WTC11 (cell line): ENCODE measurements around the gene GPR37L1. TPM values are rescaled to one million over a fixed set of nuclear protein-coding genes. Genes with fewer than 3 reads are reported as not detected.
A peak's percentile ranks its signal among the peaks of the same experiment; 100 is the strongest.

Source experiments
- ATAC-seq: fragments of 200-7000 bp; cut with Tn5 transposase; 2 replicates; pipeline ENCODE4 v1.10.0; 2021; ENCODE audit warnings: mild to moderate bottlenecking, moderate library complexity
- CTCF ChIA-PET: fragments of 300-600 bp; sonication (Branson Sonifier 250); formaldehyde crosslinking; loops from one replicate; lab custom pipeline; 2021; ENCODE audit warnings: antibody characterized with exemption; lab: Charles Lee
- POLR2A ChIA-PET: fragments of 350-600 bp; sonication (Branson Sonifier 250); formaldehyde crosslinking; loops from one replicate; lab custom pipeline; 2021; ENCODE audit warnings: antibody characterized with exemption; lab: Charles Lee
- DNase-seq: peaks from one replicate; pipeline ENCODE4 v3.0.0; 2021; ENCODE audit warnings: low spot score
- H3K27ac Mint-ChIP-seq: 2 replicates; pipeline ENCODE4 v1.8.0; 2021; ENCODE audit warnings: mixed read lengths
- H3K27me3 Mint-ChIP-seq: 2 replicates; pipeline ENCODE4 v1.8.0; 2021; ENCODE audit warnings: low read depth, mild to moderate bottlenecking, moderate library complexity, mixed read lengths
- H3K36me3 Mint-ChIP-seq: 2 replicates; pipeline ENCODE4 v1.8.0; 2021; ENCODE audit warnings: mixed read lengths
- H3K4me1 Mint-ChIP-seq: 2 replicates; pipeline ENCODE4 v1.8.0; 2022; ENCODE audit warnings: mixed read lengths
- H3K4me3 Mint-ChIP-seq: 2 replicates; pipeline ENCODE4 v1.8.0; 2021; ENCODE audit warnings: mild to moderate bottlenecking, moderate library complexity, mixed read lengths
- H3K9me3 Mint-ChIP-seq: 2 replicates; pipeline ENCODE4 v1.8.0; 2021; ENCODE audit warnings: mixed read lengths
- CBFB ChIP-seq: sonication (generic); formaldehyde crosslinking; IDR thresholded peaks from 2 replicates; pipeline ENCODE4 v1.8.1; 2022; ENCODE audit warnings: mild to moderate bottlenecking, low read depth, missing genetic modification reagents
- CREM ChIP-seq: sonication (generic); formaldehyde crosslinking; IDR thresholded peaks from 2 replicates; pipeline ENCODE4 v1.8.1; 2022; ENCODE audit warnings: mild to moderate bottlenecking, missing genetic modification reagents, moderate library complexity
- ESRRA ChIP-seq: sonication (generic); formaldehyde crosslinking; IDR thresholded peaks from 2 replicates; pipeline ENCODE4 v1.8.1; 2022; ENCODE audit warnings: mild to moderate bottlenecking, missing genetic modification reagents, borderline replicate concordance
- ETV6 ChIP-seq: sonication (generic); formaldehyde crosslinking; IDR thresholded peaks from 2 replicates; pipeline ENCODE4 v1.8.1; 2022; ENCODE audit warnings: mild to moderate bottlenecking, missing genetic modification reagents
- FOXJ3 ChIP-seq: sonication (generic); formaldehyde crosslinking; IDR thresholded peaks from 2 replicates; pipeline ENCODE4 v1.9.0; 2021; ENCODE audit warnings: missing genetic modification reagents, mild to moderate bottlenecking, borderline replicate concordance
- FOXK1 ChIP-seq: sonication (generic); formaldehyde crosslinking; IDR thresholded peaks from 2 replicates; pipeline ENCODE4 v1.8.0; 2022; ENCODE audit warnings: mild to moderate bottlenecking, moderate library complexity, missing genetic modification reagents
- GABPB1 ChIP-seq: sonication (generic); formaldehyde crosslinking; IDR thresholded peaks from 2 replicates; pipeline ENCODE4 v1.8.1; 2023; ENCODE audit warnings: mild to moderate bottlenecking, missing genetic modification reagents
- IRF2 ChIP-seq: sonication (generic); formaldehyde crosslinking; IDR thresholded peaks from 2 replicates; pipeline ENCODE4 v1.8.0; 2022; ENCODE audit warnings: low read depth, missing genetic modification reagents, borderline replicate concordance
- KAT7 ChIP-seq: sonication (generic); formaldehyde crosslinking; IDR thresholded peaks from 2 replicates; pipeline ENCODE4 v1.8.1; 2023; ENCODE audit warnings: missing genetic modification reagents, mild to moderate bottlenecking, borderline replicate concordance
- MYBL2 ChIP-seq: sonication (generic); formaldehyde crosslinking; IDR thresholded peaks from 2 replicates; pipeline ENCODE4 v1.8.1; 2023; ENCODE audit warnings: mild to moderate bottlenecking, moderate library complexity, missing genetic modification reagents
- NFATC4 ChIP-seq: fragments of 250-450 bp; sonication (Bioruptor Pico); IDR thresholded peaks from 2 replicates; pipeline ENCODE4 v1.9.0; 2021; ENCODE audit warnings: mild to moderate bottlenecking
- NR3C1 ChIP-seq: sonication (generic); formaldehyde crosslinking; conservative IDR thresholded peaks from 2 replicates; pipeline ENCODE4 v1.8.1; 2023; ENCODE audit warnings: low read depth, mild to moderate bottlenecking, missing genetic modification reagents
- RELA ChIP-seq: sonication (generic); formaldehyde crosslinking; IDR thresholded peaks from 2 replicates; pipeline ENCODE4 v1.8.1; 2022; ENCODE audit warnings: missing genetic modification reagents, mild to moderate bottlenecking, borderline replicate concordance
- SMAD3 ChIP-seq: sonication (generic); formaldehyde crosslinking; IDR thresholded peaks from 2 replicates; pipeline ENCODE4 v1.8.0; 2022; ENCODE audit warnings: missing genetic modification reagents, mild to moderate bottlenecking, borderline replicate concordance
- ZBTB21 ChIP-seq: sonication (generic); formaldehyde crosslinking; IDR thresholded peaks from 2 replicates; pipeline ENCODE4 v1.8.1; 2023; ENCODE audit warnings: mild to moderate bottlenecking, missing genetic modification reagents, borderline replicate concordance
- ZNF121 ChIP-seq: sonication (generic); formaldehyde crosslinking; IDR thresholded peaks from 2 replicates; pipeline ENCODE4 v1.8.0; 2023; ENCODE audit warnings: missing genetic modification reagents
- ZNF232 ChIP-seq: sonication (generic); formaldehyde crosslinking; IDR thresholded peaks from 2 replicates; pipeline ENCODE4 v1.8.0; 2022; ENCODE audit warnings: mild to moderate bottlenecking, missing genetic modification reagents
- ZNF263 ChIP-seq: sonication (generic); formaldehyde crosslinking; IDR thresholded peaks from 2 replicates; pipeline ENCODE4 v1.8.1; 2022; ENCODE audit warnings: low read depth, mild to moderate bottlenecking, moderate library complexity, missing genetic modification reagents
- total RNA-seq: library from RNA; stranded (reverse); gene quantifications from 3 replicates; pipeline ENCODE4 v1.2.3, GENCODE V29; 2021
- TF ChIP-seq, protein P1 (sequence below): sonication (generic); formaldehyde crosslinking; conservative IDR thresholded peaks from 2 replicates; pipeline ENCODE4 v1.8.1; 2022; ENCODE audit warnings: mild to moderate bottlenecking, missing genetic modification reagents
- TF ChIP-seq, protein P2 (sequence below): sonication (generic); formaldehyde crosslinking; IDR thresholded peaks from 2 replicates; pipeline ENCODE4 v1.8.0; 2022; ENCODE audit warnings: mild to moderate bottlenecking, missing genetic modification reagents
- TF ChIP-seq, protein P3 (sequence below): sonication (generic); formaldehyde crosslinking; IDR thresholded peaks from 2 replicates; pipeline ENCODE4 v1.8.1; 2022; ENCODE audit warnings: low read depth, mild to moderate bottlenecking, moderate library complexity, missing genetic modification reagents, borderline replicate concordance
- TF ChIP-seq, protein P4 (sequence below): sonication (generic); formaldehyde crosslinking; IDR thresholded peaks from 2 replicates; pipeline ENCODE4 v1.8.1; 2023; ENCODE audit warnings: mild to moderate bottlenecking, missing genetic modification reagents
- TF ChIP-seq, protein P5 (sequence below): fragments of 250-450 bp; sonication (Bioruptor Pico); IDR thresholded peaks from 2 replicates; pipeline ENCODE4 v2.1.2; 2022; ENCODE audit warnings: mild to moderate bottlenecking, moderate library complexity
- TF ChIP-seq, protein P6 (sequence below): fragments of 250-450 bp; sonication (Bioruptor Pico); IDR thresholded peaks from 2 replicates; pipeline ENCODE4 v1.9.0; 2021; ENCODE audit warnings: moderate library complexity, mild to moderate bottlenecking, inconsistent platforms, borderline replicate concordance

The GPR37L1 gene
- total RNA-seq, 1 experiment from 2014 or later: 0.07 TPM

DNA sequence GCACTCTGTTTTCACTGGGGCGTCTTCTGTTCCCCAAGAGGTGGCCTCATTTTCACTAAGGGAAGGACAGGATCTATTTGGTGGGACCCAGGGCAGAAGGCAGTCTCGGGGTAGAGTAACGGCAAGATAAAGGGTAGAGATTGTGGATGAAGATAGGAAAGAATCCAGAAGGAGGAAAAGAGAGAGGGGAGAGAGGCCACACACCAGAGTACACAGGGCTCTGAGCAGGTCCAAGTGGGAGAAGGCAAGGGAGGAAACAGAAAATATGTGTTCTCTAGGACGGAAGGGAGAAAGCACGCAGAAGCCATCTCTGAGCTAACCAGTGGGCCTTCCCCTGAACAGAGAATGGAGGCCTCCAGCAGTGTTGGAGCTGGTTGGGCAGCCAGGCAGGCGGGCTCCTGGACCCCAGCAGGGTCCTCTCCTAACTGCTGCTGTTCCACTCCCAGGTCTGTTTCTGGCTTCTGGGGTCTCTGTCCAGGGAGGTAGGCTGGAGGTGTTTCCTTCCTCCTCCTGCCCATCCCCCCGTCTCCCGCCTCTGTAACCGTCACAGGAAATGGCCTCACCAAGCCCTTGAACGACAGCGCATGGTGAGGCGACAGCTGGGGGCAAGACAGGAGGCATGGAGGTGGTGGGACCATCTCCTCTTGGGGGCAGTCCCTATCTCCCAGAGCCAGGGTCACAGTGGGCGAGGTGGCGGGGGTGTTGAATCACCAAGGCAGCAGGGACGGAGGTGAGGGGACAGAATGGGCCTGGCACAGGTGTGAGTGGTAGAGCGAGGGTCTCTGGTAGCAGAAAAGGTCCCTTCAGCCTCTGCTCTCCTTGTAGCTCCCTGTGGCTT, 37.0 kb downstream of the GPR37L1 start:
- POLR2A ChIA-PET: no interaction called here
- TF ChIP-seq CBFB: no peak
- TF ChIP-seq, protein P1, sequence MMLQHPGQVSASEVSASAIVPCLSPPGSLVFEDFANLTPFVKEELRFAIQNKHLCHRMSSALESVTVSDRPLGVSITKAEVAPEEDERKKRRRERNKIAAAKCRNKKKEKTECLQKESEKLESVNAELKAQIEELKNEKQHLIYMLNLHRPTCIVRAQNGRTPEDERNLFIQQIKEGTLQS (CRISPR knock-in tag): no peak
- TF ChIP-seq ZNF121 (CRISPR knock-in tag): no peak
- TF ChIP-seq NFATC4: no peak
- no peak for TF ChIP-seq ZNF232
- no peak for TF ChIP-seq FOXK1
- no peak for TF ChIP-seq RELA
- no peak for TF ChIP-seq CREM (CRISPR knock-in tag)
- no peak for TF ChIP-seq FOXJ3 (CRISPR knock-in tag)
- TF ChIP-seq, protein P2, sequence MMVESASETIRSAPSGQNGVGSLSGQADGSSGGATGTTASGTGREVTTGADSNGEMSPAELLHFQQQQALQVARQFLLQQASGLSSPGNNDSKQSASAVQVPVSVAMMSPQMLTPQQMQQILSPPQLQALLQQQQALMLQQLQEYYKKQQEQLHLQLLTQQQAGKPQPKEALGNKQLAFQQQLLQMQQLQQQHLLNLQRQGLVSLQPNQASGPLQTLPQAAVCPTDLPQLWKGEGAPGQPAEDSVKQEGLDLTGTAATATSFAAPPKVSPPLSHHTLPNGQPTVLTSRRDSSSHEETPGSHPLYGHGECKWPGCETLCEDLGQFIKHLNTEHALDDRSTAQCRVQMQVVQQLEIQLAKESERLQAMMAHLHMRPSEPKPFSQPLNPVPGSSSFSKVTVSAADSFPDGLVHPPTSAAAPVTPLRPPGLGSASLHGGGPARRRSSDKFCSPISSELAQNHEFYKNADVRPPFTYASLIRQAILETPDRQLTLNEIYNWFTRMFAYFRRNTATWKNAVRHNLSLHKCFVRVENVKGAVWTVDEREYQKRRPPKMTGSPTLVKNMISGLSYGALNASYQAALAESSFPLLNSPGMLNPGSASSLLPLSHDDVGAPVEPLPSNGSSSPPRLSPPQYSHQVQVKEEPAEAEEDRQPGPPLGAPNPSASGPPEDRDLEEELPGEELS: no peak
- TF ChIP-seq NR3C1 (CRISPR knock-in tag): no peak
- TF ChIP-seq KAT7 (CRISPR knock-in tag): no peak
- TF ChIP-seq GABPB1: no peak
- no peak for TF ChIP-seq IRF2
- H3K27ac Mint-ChIP-seq: peak overlapping the region; percentile 14; the same call in 1 of the 2 replicates

DNA sequence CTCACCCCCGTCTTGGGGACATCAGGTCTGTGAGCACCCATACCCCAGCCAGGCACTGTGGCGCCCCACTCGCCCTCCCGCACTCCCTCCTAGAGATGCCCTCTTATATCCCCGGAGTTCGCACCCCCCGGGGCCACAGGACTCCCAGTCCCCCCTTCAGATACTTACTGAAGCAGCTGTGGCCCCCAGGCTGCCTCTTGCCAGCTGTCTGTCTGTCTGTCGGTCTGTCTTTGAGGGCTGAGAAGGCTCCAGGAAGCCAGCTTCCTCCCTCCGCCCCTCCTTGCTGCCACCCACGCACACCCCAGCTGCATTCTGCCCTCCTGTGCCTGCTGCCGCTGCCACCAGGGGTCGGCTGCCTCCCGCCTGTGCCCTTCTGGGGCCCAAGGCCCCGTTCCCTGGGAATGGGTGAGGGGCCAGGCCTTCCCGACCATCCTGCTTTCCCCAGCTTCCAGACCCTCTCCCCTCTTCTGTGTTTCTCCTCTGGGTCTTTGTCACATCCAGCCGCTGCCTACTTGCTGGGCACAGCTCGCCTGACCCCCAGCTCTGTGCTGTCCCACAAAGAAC, 37.7 kb downstream of the GPR37L1 start, which contains the start of gene PTPN7:
Gene PTPN7, minus strand, starts transcription at position 226 of the 564 bp plus-strand sequence. CDS start 1,200 bp downstream, outside the sequence.
- H3K4me1 Mint-ChIP-seq: peaks cover 41% of the 10 kb centered on the region
- DNase-seq: no peak
- peak within 1 kb of the TSS; percentile 14; the same call in 1 of the 2 replicates for H3K27ac Mint-ChIP-seq
- ChIA-PET POLR2A (no interaction called here), CTCF (interaction anchor here (0.9 to 3.1 kb wide), 4 partner anchors 23 to 33 kb away, joined by 3 to 9 read pairs (median 5); no protein-coding TSS in a partner anchor)
- no peaks in the 10 kb centered on the region for H3K36me3 Mint-ChIP-seq
- no peaks in the 10 kb centered on the region for H3K9me3 Mint-ChIP-seq
- TF ChIP-seq, protein P3, sequence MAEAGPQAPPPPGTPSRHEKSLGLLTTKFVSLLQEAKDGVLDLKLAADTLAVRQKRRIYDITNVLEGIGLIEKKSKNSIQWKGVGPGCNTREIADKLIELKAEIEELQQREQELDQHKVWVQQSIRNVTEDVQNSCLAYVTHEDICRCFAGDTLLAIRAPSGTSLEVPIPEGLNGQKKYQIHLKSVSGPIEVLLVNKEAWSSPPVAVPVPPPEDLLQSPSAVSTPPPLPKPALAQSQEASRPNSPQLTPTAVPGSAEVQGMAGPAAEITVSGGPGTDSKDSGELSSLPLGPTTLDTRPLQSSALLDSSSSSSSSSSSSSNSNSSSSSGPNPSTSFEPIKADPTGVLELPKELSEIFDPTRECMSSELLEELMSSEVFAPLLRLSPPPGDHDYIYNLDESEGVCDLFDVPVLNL (CRISPR knock-in tag): no peak
- TF ChIP-seq ESRRA (CRISPR knock-in tag): no peak
- TF ChIP-seq, protein P4, sequence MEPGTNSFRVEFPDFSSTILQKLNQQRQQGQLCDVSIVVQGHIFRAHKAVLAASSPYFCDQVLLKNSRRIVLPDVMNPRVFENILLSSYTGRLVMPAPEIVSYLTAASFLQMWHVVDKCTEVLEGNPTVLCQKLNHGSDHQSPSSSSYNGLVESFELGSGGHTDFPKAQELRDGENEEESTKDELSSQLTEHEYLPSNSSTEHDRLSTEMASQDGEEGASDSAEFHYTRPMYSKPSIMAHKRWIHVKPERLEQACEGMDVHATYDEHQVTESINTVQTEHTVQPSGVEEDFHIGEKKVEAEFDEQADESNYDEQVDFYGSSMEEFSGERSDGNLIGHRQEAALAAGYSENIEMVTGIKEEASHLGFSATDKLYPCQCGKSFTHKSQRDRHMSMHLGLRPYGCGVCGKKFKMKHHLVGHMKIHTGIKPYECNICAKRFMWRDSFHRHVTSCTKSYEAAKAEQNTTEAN (CRISPR knock-in tag): no peak
- no peak for TF ChIP-seq ZBTB21 (CRISPR knock-in tag)
- TF ChIP-seq, protein P5, sequence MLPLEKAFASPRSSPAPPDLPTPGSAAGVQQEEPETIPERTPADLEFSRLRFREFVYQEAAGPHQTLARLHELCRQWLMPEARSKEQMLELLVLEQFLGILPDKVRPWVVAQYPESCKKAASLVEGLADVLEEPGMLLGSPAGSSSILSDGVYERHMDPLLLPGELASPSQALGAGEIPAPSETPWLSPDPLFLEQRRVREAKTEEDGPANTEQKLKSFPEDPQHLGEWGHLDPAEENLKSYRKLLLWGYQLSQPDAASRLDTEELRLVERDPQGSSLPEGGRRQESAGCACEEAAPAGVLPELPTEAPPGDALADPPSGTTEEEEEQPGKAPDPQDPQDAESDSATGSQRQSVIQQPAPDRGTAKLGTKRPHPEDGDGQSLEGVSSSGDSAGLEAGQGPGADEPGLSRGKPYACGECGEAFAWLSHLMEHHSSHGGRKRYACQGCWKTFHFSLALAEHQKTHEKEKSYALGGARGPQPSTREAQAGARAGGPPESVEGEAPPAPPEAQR: no peak
- no peak for TF ChIP-seq SMAD3 (CRISPR knock-in tag)
- no peak for TF ChIP-seq ETV6
- TF ChIP-seq, protein P6, sequence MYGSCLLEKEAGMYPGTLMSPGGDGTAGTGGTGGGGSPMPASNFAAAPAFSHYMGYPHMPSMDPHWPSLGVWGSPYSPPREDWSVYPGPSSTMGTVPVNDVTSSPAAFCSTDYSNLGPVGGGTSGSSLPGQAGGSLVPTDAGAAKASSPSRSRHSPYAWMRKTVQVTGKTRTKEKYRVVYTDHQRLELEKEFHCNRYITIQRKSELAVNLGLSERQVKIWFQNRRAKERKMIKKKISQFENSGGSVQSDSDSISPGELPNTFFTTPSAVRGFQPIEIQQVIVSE (CRISPR knock-in tag): no peak
- no peak for TF ChIP-seq ZNF263 (CRISPR knock-in tag)
- TF ChIP-seq MYBL2: no peak
- H3K27me3 Mint-ChIP-seq: no peaks in the 10 kb centered on the region; the same call in 1 of the 2 replicates
- H3K4me3 Mint-ChIP-seq: no peak within 1 kb of the TSS
- no peak for ATAC-seq

More for the DNA sequence above, 37.0 kb downstream of the GPR37L1 start:
- Mint-ChIP-seq H3K4me1 (peaks cover 39% of the 10 kb centered on the region), H3K4me3 (no peak overlapping the region), H3K27me3 (no peaks in the 10 kb centered on the region; the same call in 1 of the 2 replicates), H3K36me3 (no peaks in the 10 kb centered on the region), H3K9me3 (no peaks in the 10 kb centered on the region)
- DNase-seq (no peak), ATAC-seq (no peak)
- CTCF ChIA-PET: interaction anchor here (0.9 to 3.1 kb wide), 5 partner anchors 24 to 33 kb away, joined by 3 to 9 read pairs (median 4); no protein-coding TSS in a partner anchor
